Hippocampal formation (tissue), 2 donors: ENCODE data around the gene MCCC2.
"Not testable (repeated sequence)": the region's sequence is repeated elsewhere in the genome, so short reads cannot be mapped to it uniquely, and the experiment has no call there.

Experiments
- DNase-seq, 2 donors: peaks; one replicate each; lab custom pipeline; 2025; lab: John Stamatoyannopoulos, UW

Gene MCCC2

GRCh38 chr5:71597001-71597400, 9.9 kb downstream of the MCCC2 start:
- DNase-seq, result no peak

- DNase-seq, result no peak
These were observed 13.6 kb downstream of the MCCC2 start for GRCh38 chr5:71600783-71601182.

GRCh38 chr5:71601222-71602026, 14.3 kb downstream of the MCCC2 start:
- DNase-seq, result peak in 1 of 2 donors; percentile 5

GRCh38 chr5:71609916-71610315, 22.8 kb downstream of the MCCC2 start:
- DNase-seq, result not testable (repeated sequence)

- no peak for DNase-seq
These were observed 28.7 kb downstream of the MCCC2 start for GRCh38 chr5:71615809-71616208.

GRCh38 chr5:71620630-71621029, 33.5 kb downstream of the MCCC2 start:
- DNase-seq, result no peak

- DNase-seq, result no peak
These were observed 34.1 kb downstream of the MCCC2 start for GRCh38 chr5:71621268-71621667.

GRCh38 chr5:71621741-71622140, 34.6 kb downstream of the MCCC2 start:
- no peak for DNase-seq

- no peak for DNase-seq
These were observed 36.2 kb downstream of the MCCC2 start for GRCh38 chr5:71623221-71623794.

- no peak for DNase-seq
These were observed 42.8 kb downstream of the MCCC2 start for GRCh38 chr5:71629950-71630349.

GRCh38 chr5:71631070-71631469, 43.9 kb downstream of the MCCC2 start:
- DNase-seq, result no peak

- no peak for DNase-seq
These were observed 45.0 kb downstream of the MCCC2 start for GRCh38 chr5:71632168-71632567.

GRCh38 chr5:71633255-71634155, 46.4 kb downstream of the MCCC2 start:
- DNase-seq, result no peak

GRCh38 chr5:71637133-71637532, 50.0 kb downstream of the MCCC2 start:
- DNase-seq, result no peak

- DNase-seq, result no peak
These were observed 53.3 kb downstream of the MCCC2 start for GRCh38 chr5:71640408-71640807.

GRCh38 chr5:71645030-71645429, 57.9 kb downstream of the MCCC2 start:
- DNase-seq, result no peak

GRCh38 chr5:71650940-71651339, 63.8 kb downstream of the MCCC2 start:
- DNase-seq, result not testable (repeated sequence)

- DNase-seq, result no peak
These were observed 64.4 kb downstream of the MCCC2 start for GRCh38 chr5:71651579-71651978.

GRCh38 chr5:71652349-71652748, 65.2 kb downstream of the MCCC2 start:
- no peak for DNase-seq

GRCh38 chr5:71652803-71653543, 65.8 kb downstream of the MCCC2 start:
- DNase-seq, result no peak

GRCh38 chr5:71658916-71659662, 71.9 kb downstream of the MCCC2 start:
- no peak for DNase-seq
